ENCODE results near the gene KIF5A.

GRCh38 chr12:57615637-57616036 is 65.8 kb downstream of the KIF5A start:
- TF ChIP-seq POLR2A (IDR thresholded peaks at IDR 0.05) (no peak), CTCF (IDR thresholded peaks at IDR 0.05) (no peak), EP300 (IDR thresholded peaks at IDR 0.05) (no peak)
